Measurements from ENCODE around the gene PC.

Gene PC

DNA sequence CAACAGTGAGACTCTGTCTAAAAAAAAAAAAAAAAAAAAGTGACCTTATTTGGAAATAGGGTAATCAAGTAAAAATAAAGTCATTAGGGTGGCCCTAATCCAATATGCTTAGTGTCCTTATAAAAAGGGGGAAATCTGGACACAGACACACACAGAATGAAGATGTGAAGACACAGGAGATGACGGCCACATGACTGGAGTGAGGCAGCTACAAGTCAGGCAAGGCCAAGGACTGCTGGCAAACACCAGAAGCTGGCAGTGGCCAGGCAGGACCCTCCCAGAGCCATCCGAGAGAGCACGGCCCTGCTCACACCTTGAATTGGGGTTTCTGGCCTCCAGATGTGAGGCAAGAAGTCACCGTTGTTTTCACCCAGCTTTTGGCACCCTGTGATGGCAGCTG, 72.7 kb downstream of the PC start:
- ATAC-seq: no peak
- TF ChIP-seq ZNF8 (CRISPR knock-in tag; IDR thresholded peaks at IDR 0.05) (no peak), PPARA (CRISPR knock-in tag; IDR thresholded peaks at IDR 0.05; ENCODE audit: borderline replicate concordance) (no peak), GLIS3 (CRISPR knock-in tag; IDR thresholded peaks at IDR 0.05) (no peak), ISL1 (CRISPR knock-in tag; IDR thresholded peaks at IDR 0.05) (no peak)
- TF ChIP-seq, protein P1, sequence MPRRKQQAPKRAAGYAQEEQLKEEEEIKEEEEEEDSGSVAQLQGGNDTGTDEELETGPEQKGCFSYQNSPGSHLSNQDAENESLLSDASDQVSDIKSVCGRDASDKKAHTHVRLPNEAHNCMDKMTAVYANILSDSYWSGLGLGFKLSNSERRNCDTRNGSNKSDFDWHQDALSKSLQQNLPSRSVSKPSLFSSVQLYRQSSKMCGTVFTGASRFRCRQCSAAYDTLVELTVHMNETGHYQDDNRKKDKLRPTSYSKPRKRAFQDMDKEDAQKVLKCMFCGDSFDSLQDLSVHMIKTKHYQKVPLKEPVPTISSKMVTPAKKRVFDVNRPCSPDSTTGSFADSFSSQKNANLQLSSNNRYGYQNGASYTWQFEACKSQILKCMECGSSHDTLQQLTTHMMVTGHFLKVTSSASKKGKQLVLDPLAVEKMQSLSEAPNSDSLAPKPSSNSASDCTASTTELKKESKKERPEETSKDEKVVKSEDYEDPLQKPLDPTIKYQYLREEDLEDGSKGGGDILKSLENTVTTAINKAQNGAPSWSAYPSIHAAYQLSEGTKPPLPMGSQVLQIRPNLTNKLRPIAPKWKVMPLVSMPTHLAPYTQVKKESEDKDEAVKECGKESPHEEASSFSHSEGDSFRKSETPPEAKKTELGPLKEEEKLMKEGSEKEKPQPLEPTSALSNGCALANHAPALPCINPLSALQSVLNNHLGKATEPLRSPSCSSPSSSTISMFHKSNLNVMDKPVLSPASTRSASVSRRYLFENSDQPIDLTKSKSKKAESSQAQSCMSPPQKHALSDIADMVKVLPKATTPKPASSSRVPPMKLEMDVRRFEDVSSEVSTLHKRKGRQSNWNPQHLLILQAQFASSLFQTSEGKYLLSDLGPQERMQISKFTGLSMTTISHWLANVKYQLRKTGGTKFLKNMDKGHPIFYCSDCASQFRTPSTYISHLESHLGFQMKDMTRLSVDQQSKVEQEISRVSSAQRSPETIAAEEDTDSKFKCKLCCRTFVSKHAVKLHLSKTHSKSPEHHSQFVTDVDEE (CRISPR knock-in tag; IDR thresholded peaks at IDR 0.05): no peak
- TF ChIP-seq, protein P2, sequence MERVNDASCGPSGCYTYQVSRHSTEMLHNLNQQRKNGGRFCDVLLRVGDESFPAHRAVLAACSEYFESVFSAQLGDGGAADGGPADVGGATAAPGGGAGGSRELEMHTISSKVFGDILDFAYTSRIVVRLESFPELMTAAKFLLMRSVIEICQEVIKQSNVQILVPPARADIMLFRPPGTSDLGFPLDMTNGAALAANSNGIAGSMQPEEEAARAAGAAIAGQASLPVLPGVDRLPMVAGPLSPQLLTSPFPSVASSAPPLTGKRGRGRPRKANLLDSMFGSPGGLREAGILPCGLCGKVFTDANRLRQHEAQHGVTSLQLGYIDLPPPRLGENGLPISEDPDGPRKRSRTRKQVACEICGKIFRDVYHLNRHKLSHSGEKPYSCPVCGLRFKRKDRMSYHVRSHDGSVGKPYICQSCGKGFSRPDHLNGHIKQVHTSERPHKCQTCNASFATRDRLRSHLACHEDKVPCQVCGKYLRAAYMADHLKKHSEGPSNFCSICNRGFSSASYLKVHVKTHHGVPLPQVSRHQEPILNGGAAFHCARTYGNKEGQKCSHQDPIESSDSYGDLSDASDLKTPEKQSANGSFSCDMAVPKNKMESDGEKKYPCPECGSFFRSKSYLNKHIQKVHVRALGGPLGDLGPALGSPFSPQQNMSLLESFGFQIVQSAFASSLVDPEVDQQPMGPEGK (CRISPR knock-in tag; IDR thresholded peaks at IDR 0.05; ENCODE audit: borderline replicate concordance): no peak

DNA sequence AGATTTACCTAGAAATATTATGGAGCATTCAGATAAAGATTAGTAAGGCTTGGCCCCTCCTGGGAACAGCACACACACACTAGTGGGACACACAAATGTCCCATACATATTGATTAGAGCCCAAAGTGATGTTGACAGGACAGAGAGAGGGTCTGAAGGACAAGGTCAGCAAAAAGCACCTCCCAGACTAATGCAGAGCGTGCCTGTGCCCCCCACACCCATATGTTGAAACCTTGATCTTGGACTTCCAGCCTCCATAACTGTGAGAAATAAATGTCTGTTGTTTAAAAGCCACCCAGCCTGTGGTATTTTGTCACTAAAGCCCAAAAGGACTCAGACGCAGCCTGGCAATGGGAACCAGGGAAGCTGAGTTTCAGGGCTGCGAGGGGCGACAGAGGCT, 73.7 kb downstream of the PC start:
- no peak for ATAC-seq
- TF ChIP-seq TCF4 (CRISPR knock-in tag; IDR thresholded peaks at IDR 0.05; ENCODE audit: borderline replicate concordance) (no peak), ZC3H10 (CRISPR knock-in tag; IDR thresholded peaks at IDR 0.05) (no peak), ISL1 (CRISPR knock-in tag; IDR thresholded peaks at IDR 0.05) (no peak), CSDC2 (CRISPR knock-in tag; IDR thresholded peaks at IDR 0.05) (no peak), SNAI2 (CRISPR knock-in tag; IDR thresholded peaks at IDR 0.05) (no peak), ESRRG (CRISPR knock-in tag; IDR thresholded peaks at IDR 0.05) (no peak), OSR1 (CRISPR knock-in tag; IDR thresholded peaks at IDR 0.05) (no peak), ZNF8 (CRISPR knock-in tag; IDR thresholded peaks at IDR 0.05) (no peak), PPARA (CRISPR knock-in tag; IDR thresholded peaks at IDR 0.05; ENCODE audit: borderline replicate concordance) (no peak), TOX (CRISPR knock-in tag; IDR thresholded peaks at IDR 0.05; ENCODE audit: borderline replicate concordance) (no peak), ZFP3 (CRISPR knock-in tag; IDR thresholded peaks at IDR 0.05) (no peak), ZFP30 (CRISPR knock-in tag; IDR thresholded peaks at IDR 0.05) (no peak), GLIS3 (CRISPR knock-in tag; IDR thresholded peaks at IDR 0.05) (no peak), RARB (CRISPR knock-in tag; IDR thresholded peaks at IDR 0.05) (no peak)
- TF ChIP-seq, protein P3, sequence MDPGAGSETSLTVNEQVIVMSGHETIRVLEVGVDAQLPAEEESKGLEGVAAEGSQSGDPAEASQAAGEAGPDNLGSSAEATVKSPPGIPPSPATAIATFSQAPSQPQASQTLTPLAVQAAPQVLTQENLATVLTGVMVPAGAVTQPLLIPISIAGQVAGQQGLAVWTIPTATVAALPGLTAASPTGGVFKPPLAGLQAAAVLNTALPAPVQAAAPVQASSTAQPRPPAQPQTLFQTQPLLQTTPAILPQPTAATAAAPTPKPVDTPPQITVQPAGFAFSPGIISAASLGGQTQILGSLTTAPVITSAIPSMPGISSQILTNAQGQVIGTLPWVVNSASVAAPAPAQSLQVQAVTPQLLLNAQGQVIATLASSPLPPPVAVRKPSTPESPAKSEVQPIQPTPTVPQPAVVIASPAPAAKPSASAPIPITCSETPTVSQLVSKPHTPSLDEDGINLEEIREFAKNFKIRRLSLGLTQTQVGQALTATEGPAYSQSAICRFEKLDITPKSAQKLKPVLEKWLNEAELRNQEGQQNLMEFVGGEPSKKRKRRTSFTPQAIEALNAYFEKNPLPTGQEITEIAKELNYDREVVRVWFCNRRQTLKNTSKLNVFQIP (CRISPR knock-in tag; IDR thresholded peaks at IDR 0.05; ENCODE audit: borderline replicate concordance, low read depth): no peak
- TF ChIP-seq, protein P4, sequence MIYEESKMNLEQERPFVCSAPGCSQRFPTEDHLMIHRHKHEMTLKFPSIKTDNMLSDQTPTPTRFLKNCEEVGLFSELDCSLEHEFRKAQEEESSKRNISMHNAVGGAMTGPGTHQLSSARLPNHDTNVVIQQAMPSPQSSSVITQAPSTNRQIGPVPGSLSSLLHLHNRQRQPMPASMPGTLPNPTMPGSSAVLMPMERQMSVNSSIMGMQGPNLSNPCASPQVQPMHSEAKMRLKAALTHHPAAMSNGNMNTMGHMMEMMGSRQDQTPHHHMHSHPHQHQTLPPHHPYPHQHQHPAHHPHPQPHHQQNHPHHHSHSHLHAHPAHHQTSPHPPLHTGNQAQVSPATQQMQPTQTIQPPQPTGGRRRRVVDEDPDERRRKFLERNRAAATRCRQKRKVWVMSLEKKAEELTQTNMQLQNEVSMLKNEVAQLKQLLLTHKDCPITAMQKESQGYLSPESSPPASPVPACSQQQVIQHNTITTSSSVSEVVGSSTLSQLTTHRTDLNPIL (CRISPR knock-in tag; IDR thresholded peaks at IDR 0.05; ENCODE audit: low read depth): no peak
- TF ChIP-seq, protein P5, sequence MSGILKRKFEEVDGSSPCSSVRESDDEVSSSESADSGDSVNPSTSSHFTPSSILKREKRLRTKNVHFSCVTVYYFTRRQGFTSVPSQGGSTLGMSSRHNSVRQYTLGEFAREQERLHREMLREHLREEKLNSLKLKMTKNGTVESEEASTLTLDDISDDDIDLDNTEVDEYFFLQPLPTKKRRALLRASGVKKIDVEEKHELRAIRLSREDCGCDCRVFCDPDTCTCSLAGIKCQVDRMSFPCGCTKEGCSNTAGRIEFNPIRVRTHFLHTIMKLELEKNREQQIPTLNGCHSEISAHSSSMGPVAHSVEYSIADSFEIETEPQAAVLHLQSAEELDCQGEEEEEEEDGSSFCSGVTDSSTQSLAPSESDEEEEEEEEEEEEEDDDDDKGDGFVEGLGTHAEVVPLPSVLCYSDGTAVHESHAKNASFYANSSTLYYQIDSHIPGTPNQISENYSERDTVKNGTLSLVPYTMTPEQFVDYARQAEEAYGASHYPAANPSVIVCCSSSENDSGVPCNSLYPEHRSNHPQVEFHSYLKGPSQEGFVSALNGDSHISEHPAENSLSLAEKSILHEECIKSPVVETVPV (CRISPR knock-in tag; IDR thresholded peaks at IDR 0.05): no peak
- TF ChIP-seq, protein P1 (CRISPR knock-in tag; IDR thresholded peaks at IDR 0.05): no peak
